DND-41 (cell line): ENCODE data around the gene OGFR.

Source experiments
- ATAC-seq: fragments of 200-7000 bp; cut with Tn5 transposase; 3 replicates; pipeline ENCODE4 v1.9.1; 2021; ENCODE audit warnings: low read depth; ENCODE audit not compliant: insufficient read depth
- DNase-seq: peaks from one replicate; pipeline ENCODE4 v3.0.0-alpha.2; 2020
- H2AFZ ChIP-seq: 2 replicates; pipeline ENCODE4 v1.6.0; 2012; ENCODE audit warnings: low read depth, low read length
- H3K27ac ChIP-seq: 2 replicates; pipeline ENCODE4 v1.5.1; 2012; ENCODE audit warnings: low read length, inconsistent platforms
- H3K27me3 ChIP-seq: fragments of 200-600 bp; sonication (generic); 2 replicates; pipeline ENCODE4 v1.6.0; 2012; ENCODE audit warnings: low read length, mild to moderate bottlenecking, inconsistent platforms; ENCODE audit not compliant: insufficient read depth, poor library complexity
- H3K36me3 ChIP-seq: 2 replicates; pipeline ENCODE4 v1.5.1; 2012; ENCODE audit warnings: low read length, inconsistent platforms; ENCODE audit not compliant: insufficient read depth
- H3K4me1 ChIP-seq: 2 replicates; pipeline ENCODE4 v1.5.1; 2012; ENCODE audit warnings: mild to moderate bottlenecking, low read length; ENCODE audit not compliant: insufficient read depth
- H3K4me2 ChIP-seq: 2 replicates; pipeline ENCODE4 v1.6.0; 2012; ENCODE audit warnings: mild to moderate bottlenecking, moderate library complexity, low read length, inconsistent platforms; ENCODE audit not compliant: insufficient read depth
- H3K4me3 ChIP-seq, 2 experiments: fragments of 200-600 bp in 1 of 2; shearing (Covaris generic) in 1 of 2; 2 replicates each; pipeline ENCODE4 v1.5.1; 2012 to 2016; ENCODE audit warnings: inconsistent platforms in 2 of 2, low read length in 2 of 2, mild to moderate bottlenecking in 2 of 2, low read depth in 1 of 2, moderate library complexity in 1 of 2
- H3K79me2 ChIP-seq: 2 replicates; pipeline ENCODE4 v1.6.0; 2012; ENCODE audit warnings: low read length, inconsistent platforms; ENCODE audit not compliant: insufficient read depth
- H3K9ac ChIP-seq: 2 replicates; pipeline ENCODE4 v1.6.0; 2012; ENCODE audit warnings: low read depth, mild to moderate bottlenecking, inconsistent platforms, low read length, moderate library complexity
- H3K9me3 ChIP-seq: 2 replicates; pipeline ENCODE4 v1.5.1; 2012; ENCODE audit warnings: low read length, moderate library complexity, mild to moderate bottlenecking, inconsistent platforms; ENCODE audit not compliant: insufficient read depth, severe bottlenecking
- H4K20me1 ChIP-seq: 2 replicates; pipeline ENCODE4 v1.6.0; 2012; ENCODE audit warnings: low read length; ENCODE audit not compliant: insufficient read depth
- CTCF ChIP-seq: IDR thresholded peaks from 2 replicates; pipeline ENCODE4 v1.5.1; 2012; ENCODE audit warnings: borderline replicate concordance, low read length, moderate library complexity, mild to moderate bottlenecking; ENCODE audit not compliant: poor library complexity, severe bottlenecking; ENCODE audit errors: extremely low read depth
- EZH2 ChIP-seq: IDR thresholded peaks from 3 replicates; pipeline ENCODE4 v1.6.1; 2012; ENCODE audit warnings: borderline replicate concordance, low read depth, mild to moderate bottlenecking, moderate library complexity, low read length, inconsistent platforms; ENCODE audit not compliant: severe bottlenecking

The OGFR gene

GRCh38 chr20:62794007-62794724 is 10.5 kb upstream of the OGFR start:
- peak overlapping the region; percentile 96 for H3K27ac ChIP-seq
- H3K4me3 ChIP-seq: peak overlapping the region; percentile 12 to 84
- no peaks in the 10 kb centered on the region for H3K9me3 ChIP-seq
- H2AFZ ChIP-seq: peak overlapping the region; percentile 97
- H3K79me2 ChIP-seq: peaks cover 26% of the 10 kb centered on the region
- H3K36me3 ChIP-seq: peaks cover 23% of the 10 kb centered on the region
- H3K9ac ChIP-seq: peak overlapping the region; percentile 87
- ATAC-seq (peak; percentile 77), DNase-seq (peak; percentile 96)
- peaks cover 23% of the 10 kb centered on the region for H4K20me1 ChIP-seq
- peak overlapping the region; percentile 100 for H3K4me2 ChIP-seq
- H3K4me1 ChIP-seq: peaks cover 46% of the 10 kb centered on the region
- TF ChIP-seq CTCF (no peak), EZH2 (no peak)
- no peaks in the 10 kb centered on the region for H3K27me3 ChIP-seq

GRCh38 chr20:62795023-62795761 is 9.4 kb upstream of the OGFR start:
- Histone ChIP-seq H3K9me3 (no peaks in the 10 kb centered on the region), H3K4me2 (peak overlapping the region; percentile 100), H4K20me1 (peaks cover 30% of the 10 kb centered on the region), H3K79me2 (peaks cover 26% of the 10 kb centered on the region), H3K9ac (peak overlapping the region; percentile 87), H3K4me3 (peak overlapping the region; percentile 12 to 84), H3K27me3 (no peaks in the 10 kb centered on the region), H3K36me3 (peaks cover 33% of the 10 kb centered on the region), H2AFZ (peak overlapping the region; percentile 97), H3K27ac (peak overlapping the region; percentile 96), H3K4me1 (peaks cover 46% of the 10 kb centered on the region)
- peak; percentile 90 for DNase-seq
- TF ChIP-seq EZH2 (no peak), CTCF (no peak)
- ATAC-seq: peak; percentile 59

- no peak for ATAC-seq
Measured at GRCh38 chr20:62796699-62797491, 7.7 kb upstream of the OGFR start.

More at GRCh38 chr20:62796699-62797491, 7.7 kb upstream of the OGFR start:
- H3K79me2 ChIP-seq: peaks cover 26% of the 10 kb centered on the region
- peak overlapping the region; percentile 87 for H3K9ac ChIP-seq
- peak overlapping the region; percentile 83 for H3K27ac ChIP-seq
- no peak for DNase-seq
- H3K4me1 ChIP-seq: peaks cover 40% of the 10 kb centered on the region
- peaks cover 30% of the 10 kb centered on the region for H4K20me1 ChIP-seq
- peak overlapping the region; percentile 100 for H3K4me2 ChIP-seq
- peak overlapping the region; percentile 28 to 84; a peak in 3 of 4 replicates for H3K4me3 ChIP-seq
- TF ChIP-seq CTCF (no peak), EZH2 (no peak)
- H3K9me3 ChIP-seq: no peaks in the 10 kb centered on the region
- peak overlapping the region; percentile 69; the same call in 1 of the 2 replicates for H2AFZ ChIP-seq
- no peaks in the 10 kb centered on the region for H3K27me3 ChIP-seq
- peaks cover 47% of the 10 kb centered on the region for H3K36me3 ChIP-seq
